Naive B cell (primary cell): Measurements from ENCODE around the gene ARHGAP18. TPM values are rescaled to one million over a fixed set of nuclear protein-coding genes. Genes with fewer than 3 reads are reported as not detected.

Source experiments
- ATAC-seq, 2 donors: fragments of 150-1000 bp; cut with Tn5 transposase; 2 replicates each; pipeline ENCODE4 v1.10.0; 2021; ENCODE audit warnings: low read depth in 2 of 2, mild to moderate bottlenecking in 2 of 2, moderate library complexity in 2 of 2
- DNase-seq: peaks from one replicate; pipeline ENCODE4 v3.0.0; 2022
- H3K27ac Mint-ChIP-seq, 6 donors: one replicate each; pipeline ENCODE4 v1.8.0; 2020 to 2022; ENCODE audit warnings: mild to moderate bottlenecking in 6 of 6, mixed read lengths in 6 of 6, moderate library complexity in 5 of 6, inconsistent platforms in 2 of 6
- H3K27me3 Mint-ChIP-seq, 3 donors: one replicate each; pipeline ENCODE4 v1.8.0; 2021 to 2022; ENCODE audit warnings: mixed read lengths in 3 of 3, mild to moderate bottlenecking in 1 of 3
- H3K36me3 Mint-ChIP-seq, 2 donors: one replicate each; pipeline ENCODE4 v1.8.0; 2020 to 2022; ENCODE audit warnings: mixed read lengths in 2 of 2, inconsistent platforms in 1 of 2, mild to moderate bottlenecking in 1 of 2
- H3K4me1 Mint-ChIP-seq, 3 donors: one replicate each; pipeline ENCODE4 v1.8.0; 2020 to 2022; ENCODE audit warnings: mixed read lengths in 3 of 3, inconsistent platforms in 1 of 3, mild to moderate bottlenecking in 1 of 3, moderate library complexity in 1 of 3
- H3K4me3 Mint-ChIP-seq, 8 donors: one replicate each; pipeline ENCODE4 v1.8.0; 2020 to 2022; ENCODE audit warnings: mild to moderate bottlenecking in 8 of 8, mixed read lengths in 8 of 8, moderate library complexity in 8 of 8, inconsistent platforms in 2 of 8
- H3K9me3 Mint-ChIP-seq, 7 donors: one replicate each; pipeline ENCODE4 v1.8.0; 2020 to 2022; ENCODE audit warnings: mixed read lengths in 7 of 7, mild to moderate bottlenecking in 5 of 7, inconsistent platforms in 2 of 7, moderate library complexity in 1 of 7
- polyA plus RNA-seq, 6 donors: library from polyadenylated mRNA; unstranded; fragments of 300-500 nt; fragmentation: Illumina TruSeq; gene quantifications; one replicate each; pipeline ENCODE4 v1.2.3, GENCODE V29; 2021; ENCODE audit warnings: low read depth in 6 of 6

The ARHGAP18 gene
- polyA plus RNA-seq, 6 donors from 2014 or later = 0.84 to 4.0 (median 3.0) TPM

DNA sequence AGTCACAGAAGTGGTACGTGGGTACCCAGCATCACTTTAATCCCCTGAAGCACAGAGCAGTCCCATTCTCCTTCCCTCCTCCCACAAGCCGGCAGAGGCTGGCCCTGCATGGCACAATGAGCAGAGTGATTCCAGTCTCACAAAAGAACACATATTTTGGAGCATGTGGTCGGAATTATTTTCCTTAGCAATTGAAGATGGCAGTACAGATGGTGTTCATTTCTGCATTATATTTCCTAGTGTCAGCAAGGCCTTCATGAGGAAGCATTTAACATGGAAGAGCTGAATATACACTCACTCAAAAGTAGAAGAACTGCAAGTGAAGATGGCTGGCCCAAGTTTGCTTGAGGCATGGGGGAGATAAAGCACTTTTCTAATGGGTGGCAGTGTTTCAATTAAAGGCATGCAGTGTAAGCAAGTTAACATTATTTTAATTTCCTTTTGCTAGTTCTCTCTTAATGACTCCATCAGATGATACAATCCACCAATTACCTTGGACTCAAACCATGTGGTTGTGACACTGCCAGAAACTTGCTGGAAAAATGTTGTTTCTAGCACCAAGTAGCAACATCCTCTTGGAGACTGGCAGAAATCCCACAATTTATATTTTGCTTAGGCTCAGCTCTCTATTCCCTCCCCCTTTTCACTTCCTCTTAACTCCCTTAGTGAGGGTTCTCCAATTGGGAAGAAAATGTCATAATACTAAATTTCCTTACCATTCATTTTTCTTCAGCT is 74.4 kb downstream of the ARHGAP18 start:
- DNase-seq (no peak), ATAC-seq (no peak)
- Mint-ChIP-seq H3K4me1 (no peaks in the 10 kb centered on the region), H3K4me3 (no peak overlapping the region), H3K9me3 (no peaks in the 10 kb centered on the region), H3K36me3 (peaks cover 8 to 12% of the 10 kb centered on the region in 2 donors), H3K27ac (no peak overlapping the region), H3K27me3 (no peaks in the 10 kb centered on the region)

- ATAC-seq (no peak), DNase-seq (no peak)
- no peak overlapping the region for H3K4me3 Mint-ChIP-seq
- H3K27me3 Mint-ChIP-seq = no peaks in the 10 kb centered on the region
- no peaks in the 10 kb centered on the region for H3K9me3 Mint-ChIP-seq
- H3K36me3 Mint-ChIP-seq = peaks cover 8 to 12% of the 10 kb centered on the region in 2 donors
- no peaks in the 10 kb centered on the region for H3K4me1 Mint-ChIP-seq
- peak overlapping the region in 1 of 6 donors; percentile 77 for H3K27ac Mint-ChIP-seq
Observed at GRCh38 chr6:129634411-129635230, 75.4 kb downstream of the ARHGAP18 start.

GRCh38 chr6:129633529-129633928 is 76.4 kb downstream of the ARHGAP18 start:
- Mint-ChIP-seq H3K36me3 (peaks cover 8 to 12% of the 10 kb centered on the region in 2 donors), H3K4me3 (no peak overlapping the region), H3K27me3 (no peaks in the 10 kb centered on the region), H3K9me3 (no peaks in the 10 kb centered on the region), H3K27ac (no peak overlapping the region), H3K4me1 (no peaks in the 10 kb centered on the region)
- ATAC-seq (no peak), DNase-seq (no peak)

DNA sequence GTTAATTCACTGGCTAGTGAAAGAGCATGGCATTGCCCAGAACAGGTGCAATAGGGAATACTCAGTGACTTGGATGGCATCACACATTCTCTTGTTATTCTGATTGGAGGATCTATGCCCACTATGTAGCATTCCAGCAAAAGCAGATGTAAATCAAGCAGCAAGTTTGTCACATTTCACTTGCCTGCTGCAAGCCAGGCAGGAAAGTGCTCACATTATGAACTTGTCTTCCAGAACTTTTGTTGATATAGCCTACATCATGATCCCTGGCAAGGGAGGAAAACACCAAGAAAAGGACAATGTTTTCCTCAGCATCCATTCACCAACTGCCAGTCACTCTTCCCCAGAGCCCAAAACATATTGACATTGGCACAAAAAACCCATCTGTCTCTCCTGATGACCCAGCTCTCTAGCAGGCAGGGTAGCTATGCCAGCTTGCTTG is 77.8 kb downstream of the ARHGAP18 start:
- H3K36me3 Mint-ChIP-seq = peaks cover 4 to 5% of the 10 kb centered on the region in 2 donors
- H3K4me1 Mint-ChIP-seq = no peaks in the 10 kb centered on the region
- no peak overlapping the region for H3K27ac Mint-ChIP-seq
- no peaks in the 10 kb centered on the region for H3K27me3 Mint-ChIP-seq
- H3K9me3 Mint-ChIP-seq = no peaks in the 10 kb centered on the region
- ATAC-seq (no peak), DNase-seq (no peak)
- H3K4me3 Mint-ChIP-seq = no peak overlapping the region

GRCh38 chr6:129631070-129631469 is 78.9 kb downstream of the ARHGAP18 start:
- no peak for ATAC-seq
- Mint-ChIP-seq H3K9me3 (no peaks in the 10 kb centered on the region), H3K4me3 (no peak overlapping the region), H3K36me3 (peaks cover 0 to 4% of the 10 kb centered on the region in 2 donors), H3K27ac (no peak overlapping the region), H3K27me3 (no peaks in the 10 kb centered on the region), H3K4me1 (no peaks in the 10 kb centered on the region)
- DNase-seq = no peak

DNA sequence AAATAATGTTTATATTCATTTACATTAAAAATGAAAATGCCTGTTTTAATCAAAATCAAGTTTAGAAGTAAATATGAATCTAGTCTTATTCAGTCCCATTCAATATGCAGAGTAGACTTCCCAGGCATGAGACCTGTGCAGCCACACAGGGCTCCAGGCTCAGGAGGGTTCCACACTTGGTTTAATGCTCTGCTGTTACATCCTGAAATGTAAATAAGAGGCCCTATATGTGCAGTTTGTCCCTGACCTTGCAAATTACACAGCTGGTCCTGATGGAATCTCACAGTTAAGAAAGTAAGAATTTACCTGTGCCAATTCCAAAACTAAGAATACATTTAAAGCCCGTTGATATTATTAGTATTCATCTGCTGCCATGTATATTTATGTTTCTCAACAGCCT is 79.4 kb downstream of the ARHGAP18 start:
- Mint-ChIP-seq H3K36me3 (peaks cover 0 to 4% of the 10 kb centered on the region in 2 donors), H3K27ac (no peak overlapping the region), H3K27me3 (no peaks in the 10 kb centered on the region), H3K4me3 (no peak overlapping the region), H3K9me3 (no peaks in the 10 kb centered on the region), H3K4me1 (no peaks in the 10 kb centered on the region)
- no peak for DNase-seq
- ATAC-seq = no peak

GRCh38 chr6:129628101-129628815 is 81.7 kb downstream of the ARHGAP18 start:
- no peak overlapping the region for H3K27ac Mint-ChIP-seq
- no peaks in the 10 kb centered on the region for H3K4me1 Mint-ChIP-seq
- H3K36me3 Mint-ChIP-seq = no peaks in the 10 kb centered on the region
- DNase-seq (no peak), ATAC-seq (no peak)
- H3K4me3 Mint-ChIP-seq = no peak overlapping the region
- no peaks in the 10 kb centered on the region for H3K27me3 Mint-ChIP-seq
- H3K9me3 Mint-ChIP-seq = no peaks in the 10 kb centered on the region

DNA sequence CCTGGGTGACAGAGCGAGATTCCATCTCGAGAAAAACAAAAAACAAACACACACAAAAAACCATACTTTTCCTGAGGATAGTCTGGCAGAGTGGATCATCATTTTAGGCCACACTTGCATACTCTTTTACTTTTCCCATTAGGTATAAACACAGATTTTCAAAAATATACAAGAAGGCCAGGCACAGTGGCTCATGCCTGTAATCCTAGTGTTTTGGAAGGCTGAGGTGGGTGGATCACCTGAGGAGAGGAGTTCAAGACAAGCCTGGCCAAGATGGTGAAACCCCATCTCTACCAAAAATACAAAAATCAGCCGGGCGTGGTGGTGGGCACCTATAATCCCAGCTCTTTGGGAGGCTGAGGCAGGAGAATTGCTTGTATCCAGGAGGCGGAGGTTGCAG is 85.5 kb downstream of the ARHGAP18 start:
- DNase-seq = no peak
- H3K4me1 Mint-ChIP-seq = no peaks in the 10 kb centered on the region
- no peaks in the 10 kb centered on the region for H3K9me3 Mint-ChIP-seq
- no peaks in the 10 kb centered on the region for H3K27me3 Mint-ChIP-seq
- H3K27ac Mint-ChIP-seq = no peak overlapping the region
- H3K36me3 Mint-ChIP-seq = no peaks in the 10 kb centered on the region
- H3K4me3 Mint-ChIP-seq = no peak overlapping the region
- no peak for ATAC-seq

- peaks cover 0 to 4% (median 3%) of the 10 kb centered on the region in 3 donors for H3K4me1 Mint-ChIP-seq
- ATAC-seq = no peak
- H3K27me3 Mint-ChIP-seq = no peaks in the 10 kb centered on the region
- H3K9me3 Mint-ChIP-seq = peaks cover 0 to 4% (median 0%) of the 10 kb centered on the region in 7 donors
- no peak overlapping the region for H3K4me3 Mint-ChIP-seq
- H3K27ac Mint-ChIP-seq = peak overlapping the region in 2 of 6 donors; percentile 49 to 59
- no peaks in the 10 kb centered on the region for H3K36me3 Mint-ChIP-seq
- DNase-seq = no peak
Observed at GRCh38 chr6:129623008-129623732, 86.8 kb downstream of the ARHGAP18 start.

DNA sequence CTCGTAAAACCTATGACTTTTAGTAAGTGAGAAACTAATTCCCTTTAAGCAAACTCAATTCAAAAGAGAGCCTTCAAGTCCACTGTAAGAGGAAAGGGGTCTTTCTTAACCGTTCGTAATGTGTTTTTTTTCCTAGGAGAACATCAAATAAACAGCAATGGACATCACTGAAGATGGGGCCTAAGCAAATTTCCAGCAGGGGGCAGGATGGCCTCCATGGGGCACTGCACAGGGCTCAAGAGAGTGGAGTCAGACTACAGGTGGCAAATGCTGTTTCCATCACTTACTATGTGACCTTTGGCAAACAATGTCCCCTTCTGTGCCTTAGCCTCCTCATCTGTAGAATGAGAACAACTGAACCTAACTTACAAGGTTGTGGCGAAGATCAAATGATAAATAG is 88.7 kb downstream of the ARHGAP18 start:
- Mint-ChIP-seq H3K27me3 (no peaks in the 10 kb centered on the region), H3K4me1 (peaks cover 0 to 4% (median 3%) of the 10 kb centered on the region in 3 donors), H3K4me3 (no peak overlapping the region), H3K27ac (no peak overlapping the region), H3K36me3 (no peaks in the 10 kb centered on the region), H3K9me3 (peaks cover 0 to 4% (median 0%) of the 10 kb centered on the region in 7 donors)
- peak; percentile 58 to 68 for ATAC-seq
- DNase-seq = peak; percentile 12

DNA sequence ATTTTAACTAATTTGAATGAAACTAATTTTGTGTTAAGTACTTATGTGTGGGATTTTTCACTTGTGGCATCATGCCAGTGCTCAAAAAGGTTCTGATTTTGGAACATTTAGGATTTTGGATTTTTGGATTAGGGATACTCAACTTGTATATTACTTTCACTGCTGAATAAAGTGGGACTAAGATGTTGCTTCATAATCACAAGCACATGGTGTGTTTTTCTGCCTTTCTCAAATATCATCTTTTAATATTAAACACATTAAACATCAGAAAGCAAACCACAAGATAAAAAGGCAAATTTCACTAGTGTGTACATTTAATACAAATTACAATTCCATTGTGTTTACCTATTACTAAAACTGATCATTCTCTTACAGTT is 89.8 kb downstream of the ARHGAP18 start:
- H3K4me1 Mint-ChIP-seq = peaks cover 0 to 4% (median 3%) of the 10 kb centered on the region in 3 donors
- H3K27me3 Mint-ChIP-seq = no peaks in the 10 kb centered on the region
- DNase-seq (no peak), ATAC-seq (no peak)
- H3K4me3 Mint-ChIP-seq = no peak overlapping the region
- H3K27ac Mint-ChIP-seq = peak overlapping the region in 1 of 6 donors; percentile 4
- H3K36me3 Mint-ChIP-seq = peaks cover 0 to 2% of the 10 kb centered on the region in 2 donors
- H3K9me3 Mint-ChIP-seq = peaks cover 0 to 4% (median 0%) of the 10 kb centered on the region in 7 donors

- peak overlapping the region in 1 of 6 donors; percentile 4 for H3K27ac Mint-ChIP-seq
- peaks cover 0 to 4% (median 3%) of the 10 kb centered on the region in 3 donors for H3K4me1 Mint-ChIP-seq
- peaks cover 0 to 4% (median 0%) of the 10 kb centered on the region in 7 donors for H3K9me3 Mint-ChIP-seq
- peaks cover 0 to 6% of the 10 kb centered on the region in 2 donors for H3K36me3 Mint-ChIP-seq
- H3K4me3 Mint-ChIP-seq = no peak overlapping the region
- no peak for DNase-seq
- ATAC-seq = no peak
- H3K27me3 Mint-ChIP-seq = no peaks in the 10 kb centered on the region
Observed at GRCh38 chr6:129619579-129620233, 90.3 kb downstream of the ARHGAP18 start.
